Panc1 (cell line): ENCODE data around the gene ZNF391. TPM values are rescaled to one million over a fixed set of nuclear protein-coding genes. Genes with fewer than 3 reads are reported as not detected.

Experiments
- ATAC-seq: fragments of 200-7000 bp; cut with Tn5 transposase; 2 replicates; pipeline ENCODE4 v1.9.1; 2020; ENCODE audit warnings: mild to moderate bottlenecking, moderate library complexity
- BruUV-seq: library from RNA; stranded (reverse); fragments of 400-500 nt; replicated peaks from 2 replicates; lab custom pipeline; 2021; lab: Mats Ljungman, UMichigan
- CTCF ChIA-PET: fragments of 300-600 bp; sonication (Branson Sonifier 250); formaldehyde crosslinking; loops from one replicate; lab custom pipeline; 2022; ENCODE audit warnings: antibody characterized with exemption; lab: Charles Lee
- POLR2A ChIA-PET: fragments of 300-600 bp; sonication (Branson Sonifier 250); formaldehyde crosslinking; loops from one replicate; lab custom pipeline; 2022; ENCODE audit warnings: antibody characterized with exemption; lab: Charles Lee
- DNase-seq: peaks from one replicate; pipeline ENCODE4 v3.0.0-alpha.2; 2010; ENCODE audit warnings: low read depth, low spot score
- H3K27ac ChIP-seq: 2 replicates; pipeline ENCODE4 v1.5.1; 2011; ENCODE audit warnings: mild to moderate bottlenecking, low read length, inconsistent platforms
- H3K27me3 ChIP-seq: fragments of 200-500 bp; sonication (Bioruptor generic); 2 replicates; pipeline ENCODE4 v1.6.0; 2014; ENCODE audit warnings: low read length, inconsistent platforms; ENCODE audit not compliant: control insufficient read depth, insufficient read depth
- H3K36me3 ChIP-seq: fragments of 200-500 bp; sonication (Bioruptor generic); 2 replicates; pipeline ENCODE4 v1.5.1; 2014; ENCODE audit warnings: inconsistent platforms, mild to moderate bottlenecking, low read length, moderate library complexity; ENCODE audit not compliant: control insufficient read depth, insufficient read depth
- H3K4me1 ChIP-seq: 2 replicates; pipeline ENCODE4 v1.5.1; 2011; ENCODE audit warnings: inconsistent platforms, mild to moderate bottlenecking, low read length, moderate library complexity; ENCODE audit not compliant: control insufficient read depth, insufficient read depth
- H3K4me3 ChIP-seq, 2 experiments: 2 replicates each; pipeline ENCODE4 v1.5.1; 2011 to 2012; ENCODE audit warnings: low read depth in 2 of 2, low read length in 2 of 2, mild to moderate bottlenecking in 2 of 2, inconsistent platforms in 1 of 2, moderate library complexity in 1 of 2
- H3K9me3 ChIP-seq: fragments of 200-500 bp; sonication (Bioruptor generic); 2 replicates; pipeline ENCODE4 v1.5.1; 2014; ENCODE audit warnings: low read depth, mild to moderate bottlenecking, inconsistent platforms, low read length, moderate library complexity; ENCODE audit not compliant: control insufficient read depth, insufficient read depth
- CTCF ChIP-seq: fragments of 450-650 bp; IDR thresholded peaks from 2 replicates; pipeline ENCODE4 v1.5.1; 2017; ENCODE audit warnings: mild to moderate bottlenecking
- POLR2AphosphoS5 ChIP-seq: IDR thresholded peaks from 2 replicates; pipeline ENCODE4 v1.6.1; 2012; ENCODE audit warnings: mild to moderate bottlenecking, low read depth, low read length, moderate library complexity
- REST ChIP-seq, 2 experiments: IDR thresholded peaks; 2 replicates each; pipeline ENCODE4 v1.6.1; 2011 to 2012; ENCODE audit warnings: low read depth in 2 of 2, control low read depth in 1 of 2, low read length in 1 of 2, mild to moderate bottlenecking in 1 of 2, moderate library complexity in 1 of 2; ENCODE audit not compliant: insufficient read depth in 1 of 2
- SIN3A ChIP-seq: IDR thresholded peaks from 2 replicates; pipeline ENCODE4 v1.6.1; 2012; ENCODE audit warnings: low read depth, mild to moderate bottlenecking, low read length, moderate library complexity, borderline replicate concordance; ENCODE audit not compliant: insufficient read depth
- TCF7L2 ChIP-seq: IDR thresholded peaks from 2 replicates; pipeline ENCODE4 v1.6.1; 2011; ENCODE audit warnings: mild to moderate bottlenecking, low read depth, low read length, inconsistent platforms
- in situ Hi-C: cut with HindIII; loops from 2 replicates; pipeline ENCODE4 v1.10.0; 2016; ENCODE audit warnings: low sequenced_read_pairs, low pct_unique_long_range_greater_than_20kb
- intact Hi-C: fragments of 100-400 bp; cut with micrococcal nuclease; formaldehyde crosslinking; loops from one replicate; pipeline ENCODE4 v1.10.0; 2022; ENCODE audit not compliant: unreplicated experiment
- total RNA-seq: library from RNA; stranded (reverse); gene quantifications from one replicate; pipeline ENCODE4 v1.2.1, GENCODE V29; 2021; ENCODE audit not compliant: unreplicated experiment

The ZNF391 gene
- total RNA-seq, 1 experiment from 2014 or later, result 4.4 TPM

GRCh38 chr6:27400877-27401642 lies 12.5 kb downstream of the ZNF391 start:
- H3K27ac ChIP-seq, result no peak overlapping the region
- H3K4me3 ChIP-seq, result no peak overlapping the region
- TF ChIP-seq REST (IDR thresholded peaks at IDR 0.05; ENCODE audit: insufficient read depth in 1 of 2, low read depth in 2 of 2, low read length in 1 of 2) (no peak), SIN3A (no peak)
- ChIA-PET CTCF (no interaction called here), POLR2A (no interaction called here)
- in situ Hi-C loops, result no loop called here
- no TSS peak for BruUV-seq
- H3K4me1 ChIP-seq, result no peaks in the 10 kb centered on the region
- DNase-seq (no peak), ATAC-seq (no peak)
- intact Hi-C loops, result no loop called here
- no peaks in the 10 kb centered on the region for H3K36me3 ChIP-seq
- H3K27me3 ChIP-seq, result no peaks in the 10 kb centered on the region
- peaks cover 51% of the 10 kb centered on the region for H3K9me3 ChIP-seq

- ChIA-PET POLR2A (no interaction called here), CTCF (no interaction called here)
- Histone ChIP-seq H3K9me3 (peaks cover 30% of the 10 kb centered on the region), H3K27me3 (no peaks in the 10 kb centered on the region), H3K27ac (no peak overlapping the region), H3K4me3 (no peak overlapping the region), H3K4me1 (no peaks in the 10 kb centered on the region), H3K36me3 (no peaks in the 10 kb centered on the region)
- no TSS peak for BruUV-seq
- no peak for ATAC-seq
- intact Hi-C loops, result no loop called here
- TF ChIP-seq POLR2AphosphoS5 (no peak), CTCF (no peak), SIN3A (no peak), TCF7L2 (no peak), REST (IDR thresholded peaks at IDR 0.05; ENCODE audit: insufficient read depth in 1 of 2, low read depth in 2 of 2, low read length in 1 of 2) (no peak)
- no peak for DNase-seq
- in situ Hi-C loops, result no loop called here
These were observed 17.5 kb downstream of the ZNF391 start for GRCh38 chr6:27406085-27406484.
